ENCODE data around the gene MX2. TPM values are rescaled to one million over a fixed set of nuclear protein-coding genes. Genes with fewer than 3 reads are reported as not detected.

Gene MX2
- total and polyA plus RNA-seq, 2 of the 8 experiments (the other 6 are each of a cell fraction or from before 2014, with no cell fraction given), result 3.1 to 8.9 TPM

Other genes starting within 250 kb of the MX2 start
- 8.1 and 9.9 TPM in 2 replicates for gene BACE2, start 193.9 kb upstream of the MX2 start, total RNA-seq (2021; fragmentation: NEBNext Ultra II Directional; extraction: Animal tissue kit (Norgen Biotek cat#: 25700))
- gene BACE2, start 193.9 kb upstream of the MX2 start, polyA plus RNA-seq (2011; rRNA removed), result 10.9 and 12.2 TPM in 2 replicates
- gene FAM3B, start 45.2 kb upstream of the MX2 start, total RNA-seq (2021; fragmentation: NEBNext Ultra II Directional; extraction: Animal tissue kit (Norgen Biotek cat#: 25700)), result 2.0 and 3.1 TPM in 2 replicates
- gene FAM3B, start 45.2 kb upstream of the MX2 start, polyA plus RNA-seq (2011; rRNA removed), result 2.0 TPM in 2 replicates
- gene MX1, start 64.2 kb downstream of the MX2 start, total RNA-seq (2021; fragmentation: NEBNext Ultra II Directional; extraction: Animal tissue kit (Norgen Biotek cat#: 25700)), result 3.1 and 3.8 TPM in 2 replicates
- 5.1 and 5.7 TPM in 2 replicates for gene MX1, start 64.2 kb downstream of the MX2 start, polyA plus RNA-seq (2011; rRNA removed)
- gene TMPRSS2, start 146.1 kb downstream of the MX2 start, total RNA-seq (2021; fragmentation: NEBNext Ultra II Directional; extraction: Animal tissue kit (Norgen Biotek cat#: 25700)), result 9.2 and 13.2 TPM in 2 replicates
- 10.5 and 11.0 TPM in 2 replicates for gene TMPRSS2, start 146.1 kb downstream of the MX2 start, polyA plus RNA-seq (2011; rRNA removed)